HG03432 (cell line): Measurements from ENCODE around the gene AFF1.

Experiments used
- ATAC-seq: cut with Tn5 transposase; IDR thresholded peaks from one replicate; pipeline ENCODE4 v1.9.1; 2021; ENCODE audit warnings: mild to moderate bottlenecking, moderate library complexity; ENCODE audit not compliant: unreplicated experiment

Gene AFF1

DNA sequence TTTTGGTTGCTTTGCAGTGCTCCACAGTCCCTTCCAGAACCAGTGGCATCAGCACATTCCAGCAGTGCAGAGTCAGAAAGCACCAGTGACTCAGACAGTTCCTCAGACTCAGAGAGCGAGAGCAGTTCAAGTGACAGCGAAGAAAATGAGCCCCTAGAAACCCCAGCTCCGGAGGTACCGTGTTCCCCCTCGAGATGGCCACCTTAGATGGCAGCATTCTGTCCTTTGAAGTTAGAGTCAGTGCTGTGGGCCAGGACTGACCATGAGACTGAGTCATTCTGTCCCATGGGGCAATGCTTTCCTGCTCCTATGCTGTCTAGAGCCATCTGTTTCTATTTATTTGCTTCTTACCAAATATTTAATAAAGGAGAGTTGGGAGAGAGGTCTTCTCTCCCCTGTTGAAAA lies 173.3 kb downstream of the AFF1 start:
- ATAC-seq = no peak

DNA sequence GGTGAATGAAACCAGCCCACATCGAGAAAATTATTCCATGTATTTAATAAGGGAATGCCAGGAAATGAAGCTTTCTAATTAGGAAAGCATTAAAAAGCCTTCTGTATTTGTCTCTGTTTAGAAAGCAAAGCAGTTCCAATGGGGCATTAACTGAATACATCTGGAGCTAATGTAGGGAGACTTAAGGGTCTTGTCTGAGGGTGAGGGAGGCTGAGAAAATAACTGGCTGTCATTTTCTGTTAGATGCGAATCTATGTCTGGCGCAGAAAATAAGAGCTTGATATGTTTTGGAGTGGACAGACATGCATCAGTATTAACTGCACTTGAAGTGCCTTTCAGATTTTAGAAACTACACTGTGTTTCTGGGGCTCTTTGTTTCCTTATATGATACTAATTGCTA lies 174.3 kb downstream of the AFF1 start:
- ATAC-seq = no peak

DNA sequence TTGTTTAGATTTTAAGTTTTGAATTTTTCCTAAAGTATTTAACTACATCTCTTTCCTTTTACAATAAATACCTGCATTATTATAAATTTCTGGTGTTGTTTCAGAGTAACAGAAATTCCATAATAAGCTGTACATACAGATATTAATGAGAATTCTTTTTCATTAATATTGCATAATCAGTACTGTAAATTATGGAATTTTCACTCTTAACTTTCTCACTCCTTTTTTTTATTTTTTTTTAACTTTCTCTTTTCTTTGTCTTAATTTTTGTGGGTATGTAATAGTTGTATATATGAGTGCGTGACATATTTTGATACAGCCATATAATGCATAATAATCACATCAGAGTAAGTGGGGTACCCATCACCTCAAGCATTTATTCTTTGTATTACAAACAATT lies 175.1 kb downstream of the AFF1 start:
- ATAC-seq = no peak

DNA sequence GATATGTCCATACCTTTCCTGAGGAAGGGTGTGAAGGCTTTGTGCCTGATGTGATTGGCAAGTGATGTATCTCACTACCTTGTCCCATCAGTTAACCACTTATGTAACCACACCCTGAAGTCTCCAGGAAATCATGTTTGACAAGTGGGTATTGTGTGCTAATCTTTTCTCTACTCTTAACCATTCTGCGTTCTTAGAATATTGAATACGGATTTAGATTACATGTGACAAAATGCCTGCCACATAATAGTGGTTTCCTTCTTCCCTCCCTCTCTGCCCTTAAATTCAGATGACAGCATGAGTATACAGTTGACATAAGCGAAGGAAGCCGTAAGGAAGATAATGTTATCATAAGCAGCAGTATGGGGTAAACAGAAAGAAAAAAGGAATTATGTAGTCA lies 177.3 kb downstream of the AFF1 start:
- ATAC-seq = no peak

DNA sequence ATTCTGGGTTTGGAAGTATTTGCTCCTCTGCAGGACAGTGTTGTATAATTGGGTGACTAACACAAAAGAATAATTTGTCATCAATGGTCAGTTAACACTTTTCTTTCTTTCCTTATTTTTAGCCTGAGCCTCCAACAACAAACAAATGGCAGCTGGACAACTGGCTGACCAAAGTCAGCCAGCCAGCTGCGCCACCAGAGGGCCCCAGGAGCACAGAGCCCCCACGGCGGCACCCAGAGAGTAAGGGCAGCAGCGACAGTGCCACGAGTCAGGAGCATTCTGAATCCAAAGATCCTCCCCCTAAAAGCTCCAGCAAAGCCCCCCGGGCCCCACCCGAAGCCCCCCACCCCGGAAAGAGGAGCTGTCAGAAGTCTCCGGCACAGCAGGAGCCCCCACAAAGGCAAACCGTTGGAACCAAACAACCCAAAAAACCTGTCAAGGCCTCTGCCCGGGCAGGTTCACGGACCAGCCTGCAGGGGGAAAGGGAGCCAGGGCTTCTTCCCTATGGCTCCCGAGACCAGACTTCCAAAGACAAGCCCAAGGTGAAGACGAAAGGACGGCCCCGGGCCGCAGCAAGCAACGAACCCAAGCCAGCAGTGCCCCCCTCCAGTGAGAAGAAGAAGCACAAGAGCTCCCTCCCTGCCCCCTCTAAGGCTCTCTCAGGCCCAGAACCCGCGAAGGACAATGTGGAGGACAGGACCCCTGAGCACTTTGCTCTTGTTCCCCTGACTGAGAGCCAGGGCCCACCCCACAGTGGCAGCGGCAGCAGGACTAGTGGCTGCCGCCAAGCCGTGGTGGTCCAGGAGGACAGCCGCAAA lies 179.6 kb downstream of the AFF1 start:
- ATAC-seq = no peak

DNA sequence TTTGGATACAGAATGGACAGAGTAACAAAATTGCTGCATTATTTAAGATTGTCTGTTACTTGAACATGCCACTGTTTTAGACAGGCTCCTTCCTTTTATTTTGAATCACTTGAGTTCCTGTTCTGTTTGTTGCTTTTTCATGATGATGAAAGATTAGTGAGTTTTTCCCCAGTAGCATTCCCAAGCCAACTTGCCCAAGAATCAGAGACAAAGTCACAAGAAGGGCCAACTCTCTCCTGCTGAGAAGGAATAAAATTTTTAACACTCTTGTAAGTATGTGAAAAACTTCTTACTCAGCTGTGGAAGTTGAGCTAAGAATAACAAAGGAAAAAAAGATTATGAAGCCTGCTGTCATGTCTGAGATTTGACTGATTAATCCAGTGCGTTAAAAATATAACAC lies 181.4 kb downstream of the AFF1 start:
- no peak for ATAC-seq

DNA sequence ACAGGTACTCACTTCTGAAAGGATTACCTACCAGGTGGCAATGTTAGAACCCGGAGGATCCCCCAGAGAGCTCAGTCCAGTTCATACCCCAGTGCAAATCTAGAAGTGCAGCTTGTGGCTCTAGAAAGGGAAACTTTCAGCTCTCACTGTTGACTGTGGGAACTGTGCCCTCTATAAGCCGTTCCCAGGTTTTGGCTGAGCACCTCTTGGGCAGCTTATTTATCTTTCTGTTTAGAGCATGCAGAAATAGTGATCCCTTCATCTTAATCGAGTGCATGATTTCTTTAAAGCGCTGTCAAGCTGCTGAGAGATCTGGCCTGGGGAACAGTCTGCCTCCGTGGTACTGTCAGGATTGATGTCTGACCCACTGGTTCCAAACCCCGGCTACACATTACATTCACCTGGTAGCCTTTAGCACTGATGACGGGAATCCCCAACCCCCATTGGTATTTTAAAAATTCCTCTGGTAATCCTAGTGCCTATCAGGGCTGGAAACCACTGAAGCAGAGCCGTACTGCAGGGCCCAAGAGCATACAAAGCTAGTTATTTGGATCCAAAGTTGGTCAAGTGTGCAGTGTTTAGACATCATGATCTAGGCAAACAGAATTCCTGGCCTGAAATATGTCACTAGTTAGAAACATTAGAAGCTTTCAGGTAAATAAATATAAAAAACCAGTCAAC lies 182.4 kb downstream of the AFF1 start:
- no peak for ATAC-seq

DNA sequence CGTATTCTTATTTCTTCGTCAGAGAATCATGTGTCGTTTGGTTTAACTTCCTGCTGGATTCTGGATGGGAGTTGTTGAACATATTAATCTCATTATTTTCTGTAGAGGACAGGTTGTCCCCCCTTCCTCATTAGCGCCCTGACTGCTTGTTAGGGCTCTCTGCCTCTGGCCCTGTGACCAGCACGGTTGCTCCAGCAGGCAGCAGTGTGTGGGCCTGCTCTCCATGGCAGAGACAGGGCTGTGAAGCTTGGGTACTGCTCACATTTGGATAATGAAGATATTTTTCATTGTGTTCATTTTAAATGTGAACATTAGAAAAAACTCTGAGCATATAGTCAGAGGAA lies 182.9 kb downstream of the AFF1 start:
- ATAC-seq = no peak

DNA sequence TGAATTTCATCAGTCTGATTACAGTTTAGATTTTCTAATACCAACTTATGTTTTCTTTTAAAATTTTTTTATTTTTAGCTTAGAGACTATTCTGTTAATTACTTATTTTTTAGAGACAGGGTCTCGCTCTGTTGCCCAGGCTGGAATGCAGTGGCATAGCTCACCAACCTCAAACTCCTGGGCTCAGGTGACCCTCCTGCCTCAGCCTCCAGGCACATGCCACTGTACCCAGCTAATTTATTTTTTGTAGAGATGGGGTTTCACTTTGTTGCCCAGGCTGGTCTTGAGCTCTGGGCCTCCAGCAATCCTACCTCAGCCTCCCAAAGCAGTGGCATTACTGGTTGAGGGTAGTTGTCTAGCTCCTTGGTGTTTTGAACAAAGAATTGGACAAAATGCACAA lies 183.6 kb downstream of the AFF1 start:
- ATAC-seq = no peak

DNA sequence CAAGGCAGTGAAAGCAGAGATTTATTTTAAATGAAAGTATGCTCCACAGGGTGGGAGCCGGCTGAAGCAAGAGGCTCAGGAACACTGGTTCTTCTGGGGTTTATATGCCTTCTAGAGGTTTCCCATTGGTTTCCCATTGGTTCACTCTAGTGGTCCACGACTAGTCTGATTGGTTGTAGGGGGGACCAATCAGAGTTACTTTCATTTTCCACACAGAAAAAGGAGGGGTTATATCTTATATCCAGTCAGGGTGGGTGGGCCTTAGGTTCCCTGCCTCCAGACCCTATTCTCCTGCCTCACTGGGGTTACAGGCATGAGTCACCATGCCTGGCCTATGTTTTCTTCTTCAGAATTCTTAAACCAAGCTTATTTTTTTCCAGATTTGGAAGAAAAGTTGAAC lies 184.0 kb downstream of the AFF1 start:
- no peak for ATAC-seq

DNA sequence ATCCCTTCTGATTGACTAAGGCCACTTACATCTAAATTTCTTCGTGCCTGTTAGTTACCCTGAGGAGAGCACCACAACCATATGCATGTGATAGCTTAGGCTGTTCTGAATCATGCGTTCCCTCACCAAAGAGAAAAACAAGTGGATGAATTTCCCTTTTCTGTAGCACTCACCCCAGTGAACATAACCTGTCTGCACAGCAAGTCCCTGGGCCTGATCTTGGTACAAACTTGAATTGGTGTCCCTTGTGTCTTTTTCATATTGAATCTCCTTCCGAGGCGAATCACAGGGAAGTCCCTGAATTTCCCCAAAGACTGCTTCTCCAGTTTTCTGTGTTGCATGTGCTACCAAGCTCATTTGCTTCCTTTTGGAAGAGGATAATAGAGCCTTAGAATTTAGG lies 185.2 kb downstream of the AFF1 start:
- ATAC-seq = peak; percentile 40

DNA sequence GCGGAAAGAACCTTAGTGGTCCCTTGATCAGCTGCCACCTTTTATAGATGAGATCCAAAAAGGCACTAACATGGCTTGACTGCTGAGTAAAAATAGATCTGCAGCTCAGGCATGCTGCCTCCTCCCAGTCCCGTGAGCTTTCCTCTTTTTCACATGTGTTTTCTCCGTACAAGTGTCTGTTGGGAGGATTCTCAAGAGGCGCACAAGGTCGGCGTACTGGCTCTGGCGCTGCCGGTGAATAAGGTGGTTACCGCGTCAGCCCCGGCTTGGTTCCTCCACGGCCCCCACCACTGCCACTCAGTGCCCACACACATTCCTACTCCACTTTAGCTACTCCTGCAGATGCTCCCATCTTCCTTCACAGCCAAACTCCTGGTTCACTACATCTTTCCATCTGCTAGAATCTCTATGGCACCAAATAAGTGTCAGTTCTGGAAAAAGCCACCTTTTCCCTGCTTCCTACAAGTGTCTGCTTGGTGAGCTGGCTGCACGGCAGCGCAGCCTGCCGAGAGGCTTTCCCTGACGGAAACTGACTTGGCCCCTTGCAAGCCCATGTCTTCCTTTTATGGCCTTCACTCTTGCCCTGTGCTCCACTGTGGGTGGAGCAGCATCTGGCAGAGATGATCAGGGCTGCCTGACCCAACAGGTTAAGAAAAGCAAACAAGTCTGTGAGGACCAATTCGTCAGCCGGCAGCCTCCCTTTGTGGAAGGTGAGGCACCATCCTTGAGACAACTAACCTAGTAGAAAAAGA lies 185.8 kb downstream of the AFF1 start:
- no peak for ATAC-seq

DNA sequence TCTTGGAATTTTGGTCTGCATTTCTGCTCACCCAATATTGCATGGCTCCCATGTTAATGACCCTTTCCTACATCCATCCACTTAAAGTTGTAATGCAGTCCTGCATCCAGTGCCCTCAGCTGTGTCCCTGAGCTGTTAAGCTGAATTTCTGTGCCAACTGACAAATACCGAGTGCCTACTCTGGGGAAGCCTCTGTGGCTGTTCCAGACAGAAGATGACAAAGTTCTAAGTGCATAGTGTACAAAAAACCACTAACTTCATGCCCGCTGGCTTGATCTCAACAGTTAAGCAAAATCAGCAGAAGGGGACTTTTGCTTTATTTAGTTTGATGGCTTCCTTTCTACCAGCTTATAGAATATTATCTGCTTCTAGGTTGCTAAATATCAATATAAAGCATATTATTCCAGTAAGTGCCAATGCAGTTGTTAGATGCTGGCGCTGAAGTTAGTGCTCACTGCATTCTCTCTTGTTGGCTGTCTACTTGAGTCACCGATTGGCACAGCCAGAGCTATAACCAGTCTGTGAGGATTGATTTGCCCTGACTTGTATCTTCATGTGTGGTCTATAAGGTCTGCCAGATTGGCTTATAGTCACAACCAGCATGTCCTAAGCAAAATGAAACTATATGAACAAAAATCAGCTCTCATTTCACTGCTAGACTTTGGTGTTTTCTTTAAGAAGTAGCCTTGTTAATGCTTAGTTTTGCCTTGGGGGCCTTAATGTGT lies 186.7 kb downstream of the AFF1 start:
- ATAC-seq = no peak

DNA sequence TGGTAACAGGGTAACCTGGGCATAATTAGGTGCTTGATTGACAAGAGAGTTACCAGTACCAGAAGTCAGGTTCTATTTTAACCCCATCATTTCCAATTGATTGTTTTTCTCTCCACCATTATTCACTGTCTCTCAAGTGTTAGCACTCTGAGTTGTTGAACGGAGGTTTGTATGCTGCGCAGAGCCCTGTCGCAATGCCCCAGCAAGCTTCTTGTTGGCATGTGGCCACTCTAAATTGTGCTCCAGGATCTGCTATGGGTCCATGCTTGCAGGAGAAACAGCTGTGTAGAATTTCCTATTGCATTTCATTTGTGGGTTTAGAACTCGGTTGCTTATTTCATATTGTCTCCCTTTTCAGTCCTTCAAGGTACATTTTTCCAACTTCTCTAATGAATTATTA lies 187.4 kb downstream of the AFF1 start:
- ATAC-seq = no peak

DNA sequence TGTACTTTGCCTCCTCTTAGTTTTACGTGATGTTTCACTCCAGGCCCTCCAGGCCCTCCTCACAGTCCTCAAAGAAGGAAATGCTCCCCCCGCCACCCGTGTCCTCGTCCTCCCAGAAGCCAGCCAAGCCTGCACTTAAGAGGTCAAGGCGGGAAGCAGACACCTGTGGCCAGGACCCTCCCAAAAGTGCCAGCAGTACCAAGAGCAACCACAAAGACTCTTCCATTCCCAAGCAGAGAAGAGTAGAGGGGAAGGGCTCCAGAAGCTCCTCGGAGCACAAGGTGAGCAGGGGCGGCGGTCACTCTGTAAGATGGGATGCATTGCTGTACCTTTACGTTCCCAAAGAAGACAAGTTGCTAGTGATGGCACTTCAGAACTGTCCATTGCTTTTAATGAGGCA lies 191.2 kb downstream of the AFF1 start:
- ATAC-seq = no peak

DNA sequence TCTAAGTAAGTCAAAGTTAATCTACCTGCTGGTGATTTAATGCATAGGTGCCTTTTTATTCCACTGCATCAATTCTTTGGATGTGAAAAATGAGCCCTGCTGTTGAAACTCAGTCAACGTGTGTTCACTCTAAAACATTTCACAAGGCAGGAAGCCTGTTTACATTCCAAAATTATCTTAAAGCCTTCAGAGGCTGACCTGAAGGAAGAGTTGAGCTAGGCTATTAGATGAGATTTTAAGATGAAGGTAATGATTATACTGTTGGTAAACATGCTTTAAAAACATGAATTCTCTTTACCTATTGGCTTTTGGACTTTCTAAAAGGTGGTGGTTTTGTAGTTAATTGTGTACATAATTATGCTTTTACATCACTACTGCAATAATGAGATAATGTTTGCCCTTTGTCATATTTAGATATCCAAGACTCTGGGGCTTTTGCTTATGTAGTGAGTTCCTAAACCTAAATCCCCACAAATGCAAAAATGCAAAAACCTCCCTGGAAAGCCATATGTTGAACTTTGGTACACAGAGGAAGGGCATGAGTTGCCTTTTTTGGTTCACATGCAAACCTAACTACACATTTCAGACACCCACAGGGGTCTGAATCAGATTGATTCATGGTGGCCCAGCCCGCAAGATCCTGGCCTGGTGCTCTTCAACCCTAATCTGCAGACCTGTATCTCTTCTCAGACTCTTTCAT lies 193.3 kb downstream of the AFF1 start:
- ATAC-seq = no peak

DNA sequence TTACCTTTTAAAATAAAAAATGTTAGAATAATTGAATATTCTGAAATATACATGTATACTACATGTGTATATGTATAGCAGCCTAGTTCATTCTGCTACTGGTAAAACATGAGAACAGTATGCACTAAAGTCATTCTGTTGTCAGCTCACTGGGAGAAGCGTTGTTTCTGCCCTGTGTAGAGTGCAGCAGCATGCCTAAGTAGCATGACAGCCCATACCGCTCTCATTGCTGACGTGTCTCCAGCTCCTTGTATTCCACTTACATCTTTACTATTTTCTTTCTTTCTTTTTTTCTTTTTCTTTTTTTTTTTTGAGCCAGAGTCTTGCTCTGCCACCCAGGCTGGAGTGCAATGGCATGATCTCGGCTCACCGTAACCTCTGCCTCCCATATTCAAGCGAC lies 194.9 kb downstream of the AFF1 start:
- no peak for ATAC-seq

DNA sequence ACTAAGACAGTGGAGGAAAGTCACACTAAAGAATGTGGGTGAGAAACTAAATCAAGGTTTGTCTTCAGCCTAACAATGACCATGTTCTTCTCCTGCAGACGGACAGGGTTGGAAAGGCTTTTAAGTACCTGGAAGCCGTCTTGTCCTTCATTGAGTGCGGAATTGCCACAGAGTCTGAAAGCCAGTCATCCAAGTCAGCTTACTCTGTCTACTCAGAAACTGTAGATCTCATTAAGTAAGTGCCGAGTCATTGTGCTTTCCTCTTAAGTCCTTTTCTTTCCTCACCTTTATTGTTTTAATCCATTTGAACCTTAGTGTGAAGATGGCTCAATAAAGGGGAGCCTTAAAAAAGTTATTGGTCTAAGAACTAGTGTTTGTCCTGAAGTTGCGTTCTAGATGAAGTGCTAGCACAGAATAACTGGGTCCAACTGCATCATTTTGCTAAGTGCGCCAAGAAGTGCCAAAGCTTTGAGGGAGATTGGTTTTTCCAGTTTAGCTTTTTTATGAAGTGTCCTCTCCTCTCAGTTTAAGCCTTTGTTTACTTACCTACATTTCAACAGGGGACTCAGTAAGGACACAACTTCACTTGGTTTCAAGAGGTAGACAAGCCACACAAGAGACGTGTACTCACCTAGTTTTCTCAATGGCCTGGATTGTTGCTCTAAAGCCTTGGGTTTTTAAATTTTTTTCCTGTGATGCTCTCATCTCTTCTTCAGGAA lies 196.3 kb downstream of the AFF1 start:
- ATAC-seq = no peak

DNA sequence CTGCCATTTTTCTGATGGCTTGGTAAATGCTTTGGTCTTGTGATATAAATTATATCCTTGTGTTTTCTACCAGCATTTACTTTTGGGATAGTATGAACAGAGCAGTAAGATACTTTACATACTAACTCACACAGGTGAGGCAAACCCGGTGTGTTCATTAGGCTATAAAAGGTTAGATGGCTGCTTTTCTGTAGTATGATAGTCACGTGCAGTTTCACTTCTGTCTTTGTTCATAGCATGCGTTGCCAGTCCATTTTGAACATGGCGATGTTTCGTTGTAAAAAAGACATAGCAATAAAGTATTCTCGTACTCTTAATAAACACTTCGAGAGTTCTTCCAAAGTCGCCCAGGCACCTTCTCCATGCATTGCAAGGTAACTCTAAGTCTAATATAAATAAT lies 197.2 kb downstream of the AFF1 start:
- ATAC-seq = no peak

DNA sequence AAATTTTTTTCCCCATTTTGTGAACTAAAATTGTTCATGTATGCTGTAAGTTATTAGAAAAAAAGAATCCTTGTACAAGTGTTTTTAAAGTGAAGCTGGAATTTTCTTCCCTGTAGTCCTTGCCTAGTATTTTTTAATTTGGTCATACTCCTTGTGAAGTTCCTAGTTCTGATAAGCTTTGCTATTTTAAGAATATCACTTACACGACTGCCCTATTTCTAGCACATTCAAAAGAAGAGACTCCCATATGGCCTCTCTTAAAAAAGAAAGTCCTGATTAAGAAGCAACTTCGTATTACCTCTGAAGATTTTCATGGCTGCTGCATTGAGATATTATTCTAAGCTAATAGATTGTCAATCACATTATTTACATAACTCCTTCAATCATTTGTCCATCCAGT lies 198.4 kb downstream of the AFF1 start:
- ATAC-seq = no peak
